Endothelial cell (in vitro differentiated cells): ENCODE results near the gene CMIP. TPM values are rescaled to one million over a fixed set of nuclear protein-coding genes. Genes with fewer than 3 reads are reported as not detected.
A peak's percentile ranks its signal among the peaks of the same experiment; 100 is the strongest.

Source experiments
- DNase-seq: peaks from one replicate; pipeline ENCODE4 v3.0.0; 2021; ENCODE audit warnings: low spot score
- H3K27ac Mint-ChIP-seq: one replicate; pipeline ENCODE4 v1.8.0; 2021; ENCODE audit warnings: mixed read lengths, inconsistent platforms; ENCODE audit not compliant: unreplicated experiment
- H3K27me3 Mint-ChIP-seq: one replicate; pipeline ENCODE4 v1.8.0; 2021; ENCODE audit warnings: mild to moderate bottlenecking, moderate library complexity, mixed read lengths, inconsistent platforms; ENCODE audit not compliant: unreplicated experiment
- H3K36me3 Mint-ChIP-seq: one replicate; pipeline ENCODE4 v1.8.0; 2021; ENCODE audit warnings: mild to moderate bottlenecking, low read depth, mixed read lengths, inconsistent platforms; ENCODE audit not compliant: unreplicated experiment
- H3K4me1 Mint-ChIP-seq: one replicate; pipeline ENCODE4 v1.8.0; 2021; ENCODE audit warnings: mild to moderate bottlenecking, mixed read lengths, inconsistent platforms; ENCODE audit not compliant: unreplicated experiment
- H3K4me3 Mint-ChIP-seq: one replicate; pipeline ENCODE4 v1.8.0; 2021; ENCODE audit warnings: mild to moderate bottlenecking, mixed read lengths, inconsistent platforms; ENCODE audit not compliant: unreplicated experiment
- H3K9me3 Mint-ChIP-seq: one replicate; pipeline ENCODE4 v1.8.0; 2021; ENCODE audit warnings: mixed read lengths, inconsistent platforms; ENCODE audit not compliant: unreplicated experiment
- CTCF ChIP-seq: fragments of 200-600 bp; sonication (generic); IDR thresholded peaks from one replicate; pipeline ENCODE4 v1.5.0; 2021; ENCODE audit warnings: antibody characterized with exemption; ENCODE audit not compliant: unreplicated experiment
- total RNA-seq: library from RNA; stranded (reverse); fragmentation: NEBNext Ultra II Directional; extraction: Animal tissue kit (Norgen Biotek cat#: 25700); gene quantifications from one replicate; pipeline ENCODE4 v1.2.1, GENCODE V29; 2021; ENCODE audit not compliant: unreplicated experiment

The CMIP gene
- total RNA-seq, 1 donor from 2014 or later, result 98.9 TPM

- no peak overlapping the region for H3K27ac Mint-ChIP-seq
- no peak for TF ChIP-seq CTCF
- peaks cover 64% of the 10 kb centered on the region for H3K4me1 Mint-ChIP-seq
- DNase-seq, result no peak
- H3K9me3 Mint-ChIP-seq, result no peaks in the 10 kb centered on the region
- H3K27me3 Mint-ChIP-seq, result peaks cover 11% of the 10 kb centered on the region
- no peak overlapping the region for H3K4me3 Mint-ChIP-seq
- peaks cover 28% of the 10 kb centered on the region for H3K36me3 Mint-ChIP-seq
These were observed 10.4 kb downstream of the CMIP start for GRCh38 chr16:81455006-81455405.

DNA sequence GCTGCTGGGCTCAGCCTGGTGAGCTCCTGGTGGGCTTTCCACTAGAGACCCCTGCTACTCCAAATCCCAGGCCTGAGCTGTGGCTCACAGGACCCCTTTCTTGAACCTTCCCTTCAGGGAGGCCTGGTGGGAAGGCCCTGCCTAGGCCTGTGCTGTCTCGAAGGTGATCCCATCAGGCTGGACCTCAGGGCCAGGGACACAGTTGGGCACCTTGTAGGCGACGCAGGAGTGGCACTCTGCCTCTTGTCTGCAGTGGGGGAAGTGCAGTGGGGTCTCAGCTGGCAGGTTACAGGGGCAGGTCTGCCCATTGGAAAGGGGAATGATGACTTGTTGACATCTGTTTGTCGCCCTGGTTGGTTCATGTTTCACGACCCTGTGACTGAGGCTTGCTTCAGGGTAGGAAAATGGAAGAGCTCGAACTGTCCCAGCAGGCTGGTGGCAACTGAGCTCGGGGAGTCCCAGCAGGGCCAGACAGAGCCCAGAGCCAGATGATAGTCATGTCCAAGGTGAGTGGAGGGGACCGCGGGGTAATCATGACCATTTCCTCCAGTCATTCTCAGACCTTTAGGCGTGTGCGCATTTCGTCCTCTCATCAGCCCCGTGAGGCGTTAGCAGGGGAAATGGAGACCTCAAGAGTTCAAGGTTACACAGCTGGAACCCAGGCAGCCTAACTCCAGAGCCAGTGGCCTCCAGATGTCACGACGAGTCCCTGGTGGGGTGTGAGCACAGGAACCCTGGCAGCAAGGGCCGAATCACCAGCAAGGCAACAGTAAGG, 11.3 kb downstream of the CMIP start:
- DNase-seq, result no peak
- TF ChIP-seq CTCF, result no peak
- peaks cover 28% of the 10 kb centered on the region for H3K36me3 Mint-ChIP-seq
- H3K27ac Mint-ChIP-seq, result no peak overlapping the region
- peaks cover 66% of the 10 kb centered on the region for H3K4me1 Mint-ChIP-seq
- H3K27me3 Mint-ChIP-seq, result peaks cover 7% of the 10 kb centered on the region
- H3K9me3 Mint-ChIP-seq, result no peaks in the 10 kb centered on the region
- H3K4me3 Mint-ChIP-seq, result no peak overlapping the region

DNA sequence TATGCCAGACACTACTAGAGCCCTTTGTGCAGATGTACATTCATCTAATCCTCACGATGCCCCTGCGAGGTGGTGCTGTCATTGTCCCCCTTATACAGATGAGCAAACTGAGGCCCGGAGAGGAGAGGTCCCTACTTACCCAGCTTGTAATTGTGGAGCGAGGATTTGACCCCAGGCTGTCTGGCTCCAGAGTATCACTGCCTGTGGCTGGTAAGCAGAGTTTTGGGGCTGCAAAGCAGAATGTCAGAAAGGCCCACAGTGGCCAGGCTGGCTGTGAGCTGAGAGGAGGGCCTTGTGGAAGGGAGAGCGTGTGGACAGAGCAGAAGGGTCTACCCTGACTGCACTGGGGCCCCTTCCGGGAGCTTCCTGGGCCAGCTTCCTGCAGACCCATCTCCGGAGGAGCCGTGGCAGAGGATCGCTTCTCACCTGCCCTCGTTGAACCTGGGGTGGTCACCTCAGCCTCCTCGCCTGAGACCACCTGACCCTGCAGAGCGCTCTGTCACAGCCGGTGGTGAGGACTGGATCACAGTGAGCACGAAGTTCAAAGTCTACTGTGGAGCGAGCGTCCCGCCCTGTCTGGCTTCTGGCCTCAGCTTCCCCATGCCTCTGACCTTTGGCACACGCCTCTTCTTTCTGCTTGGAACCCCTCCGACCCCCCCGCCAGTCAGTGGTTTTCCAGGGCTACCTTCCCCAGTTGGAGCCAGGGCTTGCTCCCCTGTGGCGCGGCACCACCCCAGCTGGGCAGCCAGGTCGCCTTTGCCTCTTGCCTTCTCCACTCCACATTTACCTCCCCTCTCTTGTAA, 12.1 kb downstream of the CMIP start:
- H3K9me3 Mint-ChIP-seq, result no peaks in the 10 kb centered on the region
- DNase-seq, result no peak
- H3K4me3 Mint-ChIP-seq, result peak overlapping the region; percentile 42
- peaks cover 28% of the 10 kb centered on the region for H3K36me3 Mint-ChIP-seq
- peaks cover 7% of the 10 kb centered on the region for H3K27me3 Mint-ChIP-seq
- H3K27ac Mint-ChIP-seq, result peak overlapping the region; percentile 3
- no peak for TF ChIP-seq CTCF
- peaks cover 63% of the 10 kb centered on the region for H3K4me1 Mint-ChIP-seq

GRCh38 chr16:81457326-81458133, 12.9 kb downstream of the CMIP start:
- Mint-ChIP-seq H3K9me3 (no peaks in the 10 kb centered on the region), H3K4me1 (peaks cover 60% of the 10 kb centered on the region), H3K4me3 (peak overlapping the region; percentile 42), H3K27ac (peak overlapping the region; percentile 3), H3K36me3 (peaks cover 28% of the 10 kb centered on the region), H3K27me3 (peaks cover 7% of the 10 kb centered on the region)
- no peak for TF ChIP-seq CTCF
- no peak for DNase-seq
